Head of caudate nucleus (tissue), 42 donors: ENCODE measurements around the gene FDX2.

ENCODE experiments used
- DNase-seq, 42 donors: peaks; one replicate each; pipeline versions ENCODE4 v3.0.0 to v3.0.0-alpha.2; 2020 to 2021; ENCODE audit warnings: mixed read lengths in 7 of 42
- intact Hi-C: fragments of 100-400 bp; cut with DNase I; formaldehyde crosslinking; loops from one replicate; pipeline ENCODE4 v1.15.0; 2022

The FDX2 gene

DNA sequence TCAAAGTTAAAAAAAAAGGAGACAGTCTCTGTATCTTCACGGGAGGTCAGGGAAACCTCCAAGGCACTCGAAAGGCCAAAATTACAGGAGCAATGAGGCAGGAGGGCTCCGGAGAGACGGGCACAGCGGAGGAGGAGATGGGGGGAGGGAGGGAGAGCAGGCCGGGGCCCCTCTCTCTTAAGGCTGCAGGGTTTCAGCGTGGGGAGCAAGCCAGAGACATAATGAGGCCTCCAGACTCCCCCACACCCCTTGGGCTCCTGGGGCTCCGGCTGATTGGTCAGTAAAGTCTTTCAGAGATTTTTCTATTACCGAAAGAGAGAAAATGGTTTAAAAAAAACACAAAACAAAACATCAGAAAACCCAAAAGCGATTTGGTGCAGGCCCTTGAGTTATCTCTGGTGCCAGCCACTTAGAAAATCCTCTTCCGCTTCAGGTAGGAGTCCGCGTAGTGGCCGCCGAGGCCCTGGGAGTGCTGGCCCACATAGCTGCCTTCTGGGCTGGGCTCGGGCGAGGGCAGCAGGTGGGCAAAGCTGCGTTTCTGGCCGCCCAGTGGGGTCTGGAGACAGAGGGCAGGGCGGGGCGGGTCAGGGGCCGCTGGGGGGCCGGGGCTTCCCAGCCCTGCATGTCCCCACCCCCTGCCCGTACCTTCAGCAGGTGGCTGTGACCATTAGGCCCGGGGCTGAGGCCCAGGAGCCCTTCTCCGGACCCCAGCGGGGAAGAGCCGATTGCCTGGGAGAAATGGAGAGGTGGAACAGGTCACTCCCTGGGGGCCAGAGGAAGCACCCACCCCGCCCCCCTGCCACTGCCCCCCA lies 1.4 kb upstream of the FDX2 start:
- no peak for DNase-seq
- intact Hi-C loops = no loop called here

DNA sequence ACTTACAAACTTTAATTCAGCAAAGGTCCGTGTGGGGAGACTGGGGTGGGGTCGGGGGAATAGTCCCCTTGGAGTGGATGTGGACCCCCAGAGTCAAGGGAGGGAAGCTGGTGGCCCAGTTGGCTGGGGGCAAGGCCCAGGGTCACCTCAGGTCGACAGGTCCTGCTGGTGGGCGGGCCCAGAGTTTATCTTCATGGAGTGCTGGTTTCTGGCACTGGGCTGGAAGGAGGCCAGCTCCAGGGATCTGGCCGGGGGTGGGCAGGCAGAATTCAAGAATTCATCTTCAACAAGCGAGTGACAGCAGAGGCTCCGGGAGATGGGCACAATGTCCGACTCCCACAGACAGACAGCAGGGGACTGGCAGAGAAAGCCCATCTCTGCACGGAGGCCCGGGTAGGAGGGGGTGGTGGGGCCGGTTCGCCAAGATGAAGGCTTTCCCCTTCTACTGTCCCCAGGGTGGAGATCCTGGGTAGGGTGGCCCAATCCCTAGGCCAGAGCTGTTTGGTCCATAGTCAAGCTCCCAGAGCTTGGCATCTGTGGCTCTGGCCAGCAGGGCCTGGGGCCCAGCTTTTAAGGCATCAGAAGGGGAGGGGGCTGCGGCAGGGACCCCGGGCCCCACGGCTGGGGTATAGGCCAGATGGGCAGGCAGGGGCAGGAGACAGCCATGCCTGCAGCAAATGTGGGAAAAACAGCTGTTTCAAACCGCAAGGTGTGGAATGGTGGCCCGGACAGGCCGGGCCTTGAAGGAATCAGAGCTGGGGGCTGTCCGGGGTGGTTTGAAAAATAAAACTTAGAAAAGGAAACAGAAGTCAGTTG lies 622 bp upstream of the FDX2 start:
- DNase-seq = peak in 8 of 42 donors; percentile 11 to 51 (median 30)
- intact Hi-C loops = no loop called here

DNA sequence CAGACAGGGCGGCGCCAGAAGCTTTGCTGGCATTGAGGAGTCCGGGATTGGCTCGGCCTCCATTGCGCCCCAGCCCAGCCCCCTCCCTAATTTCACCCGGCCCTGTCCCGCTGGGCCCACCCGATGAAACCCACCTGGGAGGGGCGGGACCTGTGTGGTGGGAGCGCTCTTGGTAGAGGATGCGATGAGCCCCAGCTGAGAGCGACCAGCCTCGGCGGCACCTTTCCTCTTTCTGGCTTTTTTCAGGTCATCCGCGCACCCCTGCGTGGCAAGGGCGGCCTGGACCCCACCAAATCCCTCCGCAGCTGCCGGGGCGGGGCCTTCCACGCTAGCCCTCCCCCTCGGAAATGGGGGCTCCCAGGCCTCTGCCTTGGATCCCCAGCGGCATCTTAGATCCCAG lies 6.4 kb downstream of the FDX2 start, which contains the start of gene ZGLP1:
TSS of gene ZGLP1 (minus strand) at position 393 of the 400 bp plus-strand sequence.
- no peak for DNase-seq
- intact Hi-C loops = no loop called here

DNA sequence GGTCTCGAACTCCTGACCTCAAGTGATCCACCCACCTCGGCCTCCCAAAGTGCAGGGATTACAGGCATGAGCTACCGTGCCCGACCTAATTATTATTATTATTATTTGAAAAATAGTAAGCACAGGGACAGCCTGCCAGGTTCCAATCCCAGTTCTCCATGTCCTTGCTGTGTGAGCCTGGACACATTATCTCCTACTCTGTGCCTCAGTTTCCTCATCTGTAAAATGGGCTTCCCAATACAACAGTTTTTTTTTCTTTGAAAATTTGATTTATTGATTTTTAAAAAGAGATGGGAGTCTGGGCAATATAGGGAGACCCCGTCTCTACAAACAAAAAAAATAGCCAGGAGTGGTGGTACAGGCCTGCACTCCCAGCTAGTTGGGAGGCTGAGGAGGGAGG lies 9.5 kb downstream of the FDX2 start:
- intact Hi-C loops = no loop called here
- no peak for DNase-seq

DNA sequence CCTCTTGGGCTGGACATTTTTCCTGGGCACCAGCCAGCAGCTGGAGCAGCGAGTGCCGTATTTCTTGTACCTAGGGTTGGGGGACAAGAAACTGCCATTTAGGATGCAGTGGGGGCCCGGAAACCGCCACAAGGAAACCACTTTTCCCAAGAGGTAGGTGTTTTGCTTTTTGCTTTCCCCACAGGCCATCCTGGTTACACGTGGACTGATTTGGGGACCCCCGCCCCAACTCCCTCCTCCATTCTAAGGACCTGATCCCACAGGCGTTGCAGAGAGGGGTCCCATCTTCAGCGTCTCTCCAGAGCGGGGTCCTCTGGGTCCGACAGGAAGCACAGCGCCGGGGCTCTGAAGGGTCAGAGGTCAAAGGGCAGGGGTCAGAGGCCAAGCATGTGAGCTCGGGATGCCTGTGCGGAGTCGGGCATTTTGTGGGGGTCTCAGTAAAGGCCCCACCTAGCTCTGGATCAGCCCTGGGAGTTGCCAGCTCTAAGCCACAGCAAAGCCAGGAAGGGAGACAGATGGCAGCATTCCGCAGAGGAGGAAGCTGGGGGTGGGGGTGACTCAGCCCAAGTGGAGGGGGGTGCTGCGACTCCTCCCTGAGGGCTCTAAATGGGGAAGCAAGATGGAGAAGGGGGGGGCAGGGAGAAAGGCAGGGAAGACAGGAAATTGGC lies 10.5 kb downstream of the FDX2 start:
- peak; percentile 45 to 94 (median 78) for DNase-seq

DNA sequence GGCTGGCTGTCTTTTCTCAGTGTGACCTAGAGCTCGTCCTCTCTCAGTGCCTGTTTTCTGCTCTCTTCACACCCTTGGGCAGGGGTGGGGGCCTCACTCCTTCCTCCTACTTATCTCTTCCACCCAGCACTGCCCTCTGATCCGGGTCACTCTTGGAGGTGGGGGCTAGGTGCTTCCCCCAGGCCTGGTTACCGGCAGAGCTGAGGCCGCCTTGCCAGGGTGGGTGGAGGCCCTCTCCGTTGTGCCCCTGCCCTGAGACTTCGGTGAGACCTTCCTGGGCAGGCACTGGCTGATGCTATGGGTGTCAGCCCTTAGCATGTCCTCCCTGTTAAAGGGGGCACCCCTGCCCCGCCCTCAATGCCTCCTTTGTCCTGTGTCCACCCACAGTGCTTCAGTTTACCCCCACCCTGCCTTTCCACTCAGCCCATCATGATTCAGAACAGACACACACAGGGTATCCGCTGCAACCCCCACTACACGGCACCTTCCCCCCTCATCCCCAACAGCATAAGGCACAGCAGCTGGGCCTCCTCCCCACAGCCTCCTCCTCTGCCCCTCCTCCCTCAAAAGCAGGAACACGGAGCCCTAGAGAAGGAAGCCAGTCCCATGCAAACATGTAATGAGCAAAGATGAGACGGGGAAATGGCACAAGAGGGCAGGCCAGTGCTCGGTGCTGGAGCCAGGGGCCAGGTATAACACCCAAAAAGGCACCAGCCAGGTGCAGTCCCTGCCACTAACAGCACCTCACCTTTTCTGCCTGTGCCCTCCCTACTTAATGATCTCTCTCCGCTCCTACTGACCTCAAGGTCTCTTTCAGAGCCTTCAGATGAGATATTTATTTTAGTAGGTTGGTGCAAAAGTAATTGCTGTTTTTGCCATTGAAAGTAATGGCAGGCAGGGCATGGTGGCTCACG lies 16.0 kb downstream of the FDX2 start:
- no peak for DNase-seq
- intact Hi-C loops = no loop called here

More for the DNA sequence above, 10.5 kb downstream of the FDX2 start:
- intact Hi-C loops = no loop called here

DNA sequence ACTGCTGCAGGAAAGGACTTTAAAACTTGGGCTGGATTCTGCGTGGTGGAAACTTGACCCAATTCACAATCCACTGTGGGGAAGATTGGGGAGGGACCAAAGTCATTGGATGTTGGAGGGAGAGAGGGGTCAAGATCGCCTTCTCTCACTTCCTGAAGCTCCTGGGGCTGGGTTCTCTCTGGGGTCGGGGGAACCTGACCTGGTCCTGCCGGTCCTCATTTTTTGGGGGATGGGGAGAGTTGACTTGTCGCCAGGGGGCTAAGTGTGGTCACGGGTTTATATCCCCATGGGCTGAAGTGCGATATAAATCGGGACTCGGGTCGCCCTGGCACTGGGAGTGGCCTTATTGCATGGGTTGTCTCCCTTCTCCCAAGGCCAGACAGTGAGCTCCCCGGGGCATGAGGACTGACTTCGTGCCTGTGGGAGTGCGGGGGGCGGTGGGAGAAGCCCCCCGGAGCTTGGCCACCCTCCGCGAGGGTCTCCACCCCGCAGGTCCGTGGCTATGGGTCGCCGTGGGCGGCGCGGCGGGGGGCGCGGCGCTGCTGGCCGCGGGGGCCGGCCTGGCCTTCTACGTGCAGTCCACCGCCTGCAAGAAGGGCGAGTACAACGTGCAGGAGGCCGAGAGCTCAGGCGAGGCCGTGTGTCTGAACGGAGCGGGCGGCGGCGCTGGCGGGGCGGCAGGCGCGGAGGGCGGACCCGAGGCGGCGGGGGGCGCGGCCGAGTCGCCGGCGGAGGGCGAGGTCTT lies 19.8 kb downstream of the FDX2 start:
- no peak for DNase-seq
- intact Hi-C loops = no loop called here

DNA sequence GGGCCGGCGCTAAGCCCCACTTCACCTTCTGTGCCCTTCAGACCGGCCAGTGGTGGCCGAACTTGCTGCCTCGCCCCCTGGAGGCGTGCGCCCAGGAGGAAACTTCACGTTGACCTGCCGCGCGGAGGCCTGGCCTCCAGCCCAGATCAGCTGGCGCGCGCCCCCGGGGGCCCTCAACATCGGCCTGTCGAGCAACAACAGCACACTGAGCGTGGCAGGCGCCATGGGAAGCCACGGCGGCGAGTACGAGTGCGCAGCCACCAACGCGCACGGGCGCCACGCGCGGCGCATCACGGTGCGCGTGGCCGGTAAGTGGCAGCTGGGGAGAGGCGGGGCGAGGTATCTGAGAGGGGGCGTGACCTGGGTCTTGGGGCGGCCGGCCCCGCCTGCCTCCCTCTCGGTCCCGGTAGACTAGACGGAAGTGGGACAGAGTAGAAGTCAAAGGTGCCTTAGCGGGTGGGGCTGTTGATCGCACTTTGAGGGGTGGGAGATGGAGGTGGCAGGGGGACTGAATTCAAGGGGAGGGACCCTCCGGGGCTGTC lies 20.4 kb downstream of the FDX2 start:
- intact Hi-C loops = no loop called here
- no peak for DNase-seq

DNA sequence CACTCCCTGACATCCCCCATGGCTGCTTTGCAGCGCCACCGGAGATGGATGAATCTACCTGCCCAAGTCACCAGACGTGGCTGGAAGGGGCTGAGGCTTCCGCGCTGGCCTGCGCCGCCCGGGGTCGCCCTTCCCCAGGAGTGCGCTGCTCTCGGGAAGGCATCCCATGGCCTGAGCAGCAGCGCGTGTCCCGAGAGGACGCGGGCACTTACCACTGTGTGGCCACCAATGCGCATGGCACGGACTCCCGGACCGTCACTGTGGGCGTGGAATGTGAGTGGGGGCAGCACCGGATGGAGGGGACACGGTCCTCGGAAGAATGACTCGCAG lies 21.5 kb downstream of the FDX2 start:
- DNase-seq = no peak
- intact Hi-C loops = no loop called here

DNA sequence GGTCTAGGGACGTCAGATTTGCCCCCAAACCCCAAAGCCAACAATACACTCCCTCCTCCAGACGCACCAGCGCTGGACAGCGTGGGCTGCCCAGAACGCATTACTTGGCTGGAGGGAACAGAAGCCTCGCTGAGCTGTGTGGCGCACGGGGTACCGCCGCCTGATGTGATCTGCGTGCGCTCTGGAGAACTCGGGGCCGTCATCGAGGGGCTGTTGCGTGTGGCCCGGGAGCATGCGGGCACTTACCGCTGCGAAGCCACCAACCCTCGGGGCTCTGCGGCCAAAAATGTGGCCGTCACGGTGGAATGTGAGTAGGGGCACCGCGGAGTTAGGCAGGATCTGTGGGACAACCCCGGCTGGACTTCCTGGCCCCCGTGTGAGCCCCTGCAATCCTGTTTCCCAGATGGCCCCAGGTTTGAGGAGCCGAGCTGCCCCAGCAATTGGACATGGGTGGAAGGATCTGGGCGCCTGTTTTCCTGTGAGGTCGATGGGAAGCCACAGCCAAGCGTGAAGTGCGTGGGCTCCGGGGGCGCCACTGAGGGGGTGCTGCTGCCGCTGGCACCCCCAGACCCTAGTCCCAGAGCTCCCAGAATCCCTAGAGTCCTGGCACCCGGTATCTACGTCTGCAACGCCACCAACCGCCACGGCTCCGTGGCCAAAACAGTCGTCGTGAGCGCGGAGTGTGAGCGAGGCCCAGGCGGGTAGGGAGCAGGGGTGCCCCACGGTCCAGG lies 22.0 kb downstream of the FDX2 start:
- intact Hi-C loops = no loop called here
- DNase-seq = no peak

DNA sequence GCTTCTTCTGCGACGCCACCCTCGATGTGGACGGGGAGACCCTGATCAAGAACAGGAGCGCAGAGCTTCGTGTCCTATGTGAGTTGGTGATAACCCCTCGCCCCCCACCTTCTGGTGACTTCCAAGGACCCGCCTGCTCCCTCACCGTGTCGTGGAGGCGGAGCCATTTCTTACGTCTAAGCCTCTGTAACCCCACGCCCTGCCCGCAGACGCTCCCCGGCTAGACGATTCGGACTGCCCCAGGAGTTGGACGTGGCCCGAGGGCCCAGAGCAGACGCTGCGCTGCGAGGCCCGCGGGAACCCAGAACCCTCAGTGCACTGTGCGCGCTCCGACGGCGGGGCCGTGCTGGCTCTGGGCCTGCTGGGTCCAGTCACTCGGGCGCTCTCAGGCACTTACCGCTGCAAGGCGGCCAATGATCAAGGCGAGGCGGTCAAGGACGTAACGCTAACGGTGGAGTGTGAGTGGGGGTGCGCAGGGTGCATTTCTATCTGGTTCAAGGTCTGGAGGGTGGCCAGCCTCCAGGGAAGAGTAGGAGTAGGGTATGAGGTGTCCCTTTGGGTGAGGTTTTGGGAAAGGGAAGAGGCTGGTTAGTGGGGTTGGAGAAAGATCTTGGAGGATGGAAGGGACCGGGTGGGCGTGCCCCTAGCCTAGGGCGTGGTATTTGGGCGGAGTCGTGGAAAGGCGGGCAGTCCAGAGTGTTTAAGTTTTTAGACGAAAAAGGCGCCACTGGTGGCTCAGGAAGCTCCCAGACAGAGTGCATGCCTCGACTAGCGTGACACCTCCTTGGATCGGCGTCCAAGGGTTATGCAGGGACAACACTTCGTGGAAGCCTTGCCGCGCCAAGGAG lies 22.8 kb downstream of the FDX2 start:
- intact Hi-C loops = no loop called here
- DNase-seq = no peak

DNA sequence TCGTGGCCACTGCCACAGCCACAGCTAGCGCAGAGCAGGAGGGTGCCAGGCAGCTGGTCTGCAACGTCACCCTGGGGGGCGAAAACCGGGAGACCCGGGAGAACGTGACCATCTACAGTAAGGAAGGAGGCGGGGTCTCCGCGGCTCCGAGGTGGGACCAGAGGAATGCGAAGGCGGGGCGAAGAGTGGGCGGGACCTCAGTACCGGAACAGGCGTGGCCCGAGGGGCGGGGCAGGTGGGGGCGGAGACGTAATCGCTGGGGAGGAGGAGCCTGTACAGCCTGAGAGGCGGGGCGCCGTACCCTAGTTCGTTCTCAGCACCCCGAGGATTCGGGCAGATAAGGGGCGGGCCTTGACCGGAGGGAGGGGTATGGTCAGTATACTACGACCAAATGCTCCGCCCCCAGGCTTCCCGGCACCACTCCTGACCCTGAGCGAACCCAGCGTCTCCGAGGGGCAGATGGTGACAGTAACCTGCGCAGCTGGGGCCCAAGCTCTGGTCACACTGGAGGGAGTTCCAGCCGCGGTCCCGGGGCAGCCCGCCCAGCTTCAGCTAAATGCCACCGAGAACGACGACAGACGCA lies 23.5 kb downstream of the FDX2 start:
- intact Hi-C loops = no loop called here
- peak; percentile 20 to 80 (median 62) for DNase-seq

DNA sequence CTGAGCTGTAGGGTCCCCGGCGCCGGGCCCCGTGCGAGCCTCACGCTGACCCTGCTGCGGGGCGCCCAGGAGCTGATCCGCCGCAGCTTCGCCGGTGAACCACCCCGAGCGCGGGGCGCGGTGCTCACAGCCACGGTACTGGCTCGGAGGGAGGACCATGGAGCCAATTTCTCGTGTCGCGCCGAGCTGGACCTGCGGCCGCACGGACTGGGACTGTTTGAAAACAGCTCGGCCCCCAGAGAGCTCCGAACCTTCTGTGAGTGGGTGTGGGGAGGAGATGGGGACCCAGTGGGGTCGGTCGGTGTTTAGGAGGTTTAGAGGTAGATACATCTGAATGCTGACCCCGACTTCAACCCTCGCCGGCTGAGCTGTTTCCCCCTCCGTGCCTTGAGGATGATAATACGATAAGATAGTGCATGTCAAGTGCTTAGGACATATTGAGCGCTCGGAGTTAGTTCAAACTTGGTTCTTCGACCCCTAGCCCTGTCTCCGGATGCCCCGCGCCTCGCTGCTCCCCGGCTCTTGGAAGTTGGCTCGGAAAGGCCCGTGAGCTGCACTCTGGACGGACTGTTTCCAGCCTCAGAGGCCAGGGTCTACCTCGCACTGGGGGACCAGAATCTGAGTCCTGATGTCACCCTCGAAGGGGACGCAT lies 24.1 kb downstream of the FDX2 start:
- DNase-seq = no peak
- intact Hi-C loops = no loop called here

DNA sequence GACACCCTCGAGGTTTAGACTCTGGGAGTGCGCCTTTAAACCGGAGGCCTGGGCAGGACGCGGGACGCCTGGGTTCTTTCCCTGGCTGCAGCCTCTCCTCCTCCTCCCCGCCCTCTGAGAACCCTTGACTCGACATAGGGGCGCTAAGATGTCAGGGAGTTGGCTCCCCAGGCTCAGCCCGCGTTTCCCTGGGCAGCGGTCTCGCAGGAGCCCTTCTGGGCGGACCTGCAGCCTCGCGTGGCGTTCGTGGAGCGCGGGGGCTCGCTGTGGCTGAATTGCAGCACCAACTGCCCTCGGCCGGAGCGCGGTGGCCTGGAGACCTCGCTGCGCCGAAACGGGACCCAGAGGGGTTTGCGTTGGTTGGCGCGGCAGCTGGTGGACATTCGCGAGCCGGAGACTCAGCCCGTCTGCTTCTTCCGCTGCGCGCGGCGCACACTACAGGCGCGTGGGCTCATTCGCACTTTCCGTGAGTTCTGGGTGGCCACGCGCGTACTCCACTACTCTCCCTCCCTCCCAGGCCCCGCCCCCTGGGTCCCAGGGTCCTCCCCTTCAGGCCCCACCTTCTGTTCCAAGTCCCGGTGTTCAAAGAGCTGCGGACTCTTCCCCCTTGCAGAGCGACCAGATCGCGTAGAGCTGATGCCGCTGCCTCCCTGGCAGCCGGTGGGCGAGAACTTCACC lies 24.8 kb downstream of the FDX2 start:
- DNase-seq = peak; percentile 21 to 92 (median 76)
- intact Hi-C loops = no loop called here

DNA sequence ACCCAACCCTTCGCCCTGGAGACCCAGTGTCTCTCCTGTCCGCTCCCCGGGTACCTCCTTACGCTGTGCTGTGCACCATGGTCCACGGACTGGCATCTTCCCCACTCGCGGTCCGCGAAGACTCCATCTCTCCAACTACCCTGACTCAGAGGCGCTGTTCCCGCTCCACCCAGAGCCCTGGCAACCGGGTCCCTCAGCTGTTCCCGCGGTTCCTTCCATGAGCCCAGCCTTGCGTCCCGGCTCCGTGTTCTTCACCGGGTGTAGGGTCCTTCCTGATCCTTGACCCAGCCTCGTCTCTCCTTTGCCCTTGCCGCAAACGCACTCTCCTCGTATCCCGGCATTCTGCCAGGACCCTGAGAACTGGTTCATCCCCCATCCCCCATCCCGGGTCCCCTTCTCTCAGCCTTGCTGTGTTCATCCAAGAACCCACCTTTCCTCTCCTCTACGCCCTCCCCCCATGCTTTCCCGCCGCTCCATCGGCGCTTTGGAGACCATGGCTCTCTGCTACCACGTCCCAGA lies 25.4 kb downstream of the FDX2 start:
- peak in 16 of 42 donors; percentile 13 to 56 (median 40) for DNase-seq
- intact Hi-C loops = no loop called here
